GM19099 (cell line): ENCODE results near the gene KLHL35.

Experiments used
- POLR2A ChIP-seq: IDR thresholded peaks from 3 replicates; pipeline ENCODE4 v1.6.1; 2011; ENCODE audit warnings: low read depth; ENCODE audit not compliant: insufficient read length; ENCODE audit errors: extremely low read depth

KLHL35 gene

GRCh38 chr11:75432911-75433321, at the start of gene KLHL35:
Gene KLHL35, minus strand, starts transcription at chr11:75433203. Its CDS starts 2,574 bp downstream, at chr11:75430629.
- TF ChIP-seq POLR2A, result no peak

- no peak for TF ChIP-seq POLR2A
Measured at GRCh38 chr11:75481922-75482606, 49.1 kb upstream of the KLHL35 start.

- no peak for TF ChIP-seq POLR2A
Measured at GRCh38 chr11:75481223-75481921, 48.4 kb upstream of the KLHL35 start.

- no peak for TF ChIP-seq POLR2A
Measured at GRCh38 chr11:75480185-75481175, 47.5 kb upstream of the KLHL35 start.

- TF ChIP-seq POLR2A, result no peak
Measured at GRCh38 chr11:75479597-75480145, 46.7 kb upstream of the KLHL35 start.

- no peak for TF ChIP-seq POLR2A
Measured at GRCh38 chr11:75478783-75479596, 46.0 kb upstream of the KLHL35 start.

- TF ChIP-seq POLR2A, result no peak
Measured at GRCh38 chr11:75477614-75477935, 44.6 kb upstream of the KLHL35 start.

- TF ChIP-seq POLR2A, result no peak
Measured at GRCh38 chr11:75476739-75477613, 44.0 kb upstream of the KLHL35 start.

DNA sequence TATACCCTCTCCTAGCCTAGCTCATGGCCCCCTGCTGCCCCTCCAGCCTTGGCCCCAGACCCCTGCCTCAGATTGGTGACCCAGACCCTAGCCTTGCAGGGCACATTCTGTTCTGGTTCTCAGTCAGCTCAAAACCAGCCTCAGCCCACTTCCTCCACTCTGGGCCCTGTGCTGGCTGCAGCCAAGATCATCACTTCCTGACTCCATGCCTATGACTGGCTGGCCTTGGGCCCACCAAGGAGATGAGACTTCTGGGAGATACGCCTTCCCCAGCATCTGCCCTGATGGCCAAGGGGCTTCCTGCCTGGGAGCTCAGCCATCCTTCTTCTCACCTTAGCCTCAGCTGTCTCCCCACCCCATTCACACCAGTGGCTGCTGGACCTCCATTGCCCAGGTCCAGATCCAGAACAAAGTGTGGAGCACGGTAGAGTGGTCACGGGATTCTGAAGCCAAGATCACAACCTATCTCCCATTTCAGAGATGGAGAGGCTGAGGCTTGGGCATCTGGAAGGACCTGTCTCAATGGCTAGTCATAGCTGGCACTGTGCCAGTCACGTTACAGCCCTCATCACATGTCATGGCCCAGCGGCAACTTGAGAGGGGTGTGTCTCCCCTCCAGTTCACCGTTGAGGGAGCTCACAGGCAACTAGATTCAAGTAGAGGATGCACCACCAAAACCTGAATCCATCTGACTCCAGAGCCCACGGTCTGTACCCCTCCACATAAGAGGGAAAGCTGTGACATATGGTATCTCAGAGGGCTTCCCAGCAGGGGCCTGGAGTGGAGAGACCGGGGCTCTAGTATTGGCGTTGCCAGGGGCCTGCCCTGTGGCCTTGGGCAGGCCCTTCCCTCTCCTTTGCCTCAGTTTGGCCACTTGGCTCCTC, 43.0 kb upstream of the KLHL35 start:
- TF ChIP-seq POLR2A, result no peak

DNA sequence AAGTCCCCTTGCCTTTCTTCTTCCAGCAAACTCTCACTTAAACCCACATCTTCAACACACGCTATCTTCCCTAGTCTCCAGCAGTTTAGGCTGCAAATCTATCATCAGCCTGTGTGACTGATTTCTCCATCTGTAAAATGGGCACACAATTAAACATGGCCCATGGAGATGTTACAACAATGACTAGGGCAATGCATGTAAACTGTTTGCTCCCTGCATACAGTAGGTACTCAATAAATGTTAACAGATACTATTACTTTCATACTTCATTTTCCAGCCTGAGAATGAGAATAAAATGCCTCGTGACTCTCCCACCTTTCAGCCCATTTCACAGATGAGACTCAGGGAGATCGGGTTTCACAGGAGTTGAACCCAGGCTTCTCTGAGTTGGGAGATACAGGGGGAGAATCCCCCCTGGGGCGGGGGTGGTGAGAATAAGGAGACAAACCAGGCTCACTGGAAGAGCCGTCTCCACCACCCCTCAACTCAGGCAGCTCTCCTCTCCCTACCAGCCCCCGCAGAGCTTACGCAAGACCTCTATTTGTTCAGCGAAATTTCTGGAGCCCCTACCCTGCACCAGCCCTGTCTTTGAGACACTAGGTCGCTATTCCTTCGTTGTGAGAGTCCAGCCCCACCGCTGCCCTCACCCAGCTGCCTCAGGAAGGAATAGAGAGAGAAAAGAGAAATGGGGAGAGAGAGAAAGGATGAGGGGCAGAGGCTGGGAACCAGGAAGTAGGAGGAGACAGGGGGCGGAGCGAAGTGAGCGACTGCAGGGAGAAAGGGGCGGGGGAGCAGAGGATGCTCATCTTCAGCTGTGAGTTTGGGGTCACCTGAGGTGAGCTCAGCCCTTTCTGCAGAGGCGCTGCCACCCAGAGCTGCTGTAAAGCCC, 42.1 kb upstream of the KLHL35 start:
- no peak for TF ChIP-seq POLR2A

DNA sequence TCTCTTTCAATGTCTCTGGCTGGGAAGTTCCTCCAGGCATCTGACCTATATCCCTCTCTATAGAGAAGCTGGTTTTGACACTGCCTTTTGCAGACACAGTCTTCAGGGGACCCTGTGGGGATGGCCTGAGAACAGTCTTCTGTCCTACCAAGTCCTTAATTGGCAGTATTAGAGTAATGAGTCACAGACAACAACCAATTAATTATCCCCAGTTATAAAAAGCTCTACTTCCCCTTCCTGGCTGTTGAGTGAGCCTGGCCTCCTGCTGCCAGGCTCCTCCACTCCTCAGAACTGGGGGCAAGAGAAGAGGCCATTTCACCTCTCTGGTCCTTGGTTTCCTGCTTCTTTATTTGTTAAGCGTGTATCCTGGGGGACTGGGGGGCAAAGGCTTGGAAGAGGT, 41.2 kb upstream of the KLHL35 start:
- TF ChIP-seq POLR2A, result no peak
